Upper lobe of right lung (tissue), 1 donor: ENCODE results near the gene ABO. TPM values are rescaled to one million over a fixed set of nuclear protein-coding genes. Genes with fewer than 3 reads are reported as not detected.

Experiments used
- ATAC-seq: fragments of 200-7000 bp; cut with Tn5 transposase; one replicate; pipeline ENCODE4 v1.9.1; 2020; ENCODE audit warnings: mild to moderate bottlenecking, moderate library complexity
- DNase-seq: peaks from one replicate; pipeline ENCODE4 v3.0.0-alpha.2; 2020
- H3K27ac ChIP-seq: fragments of 200-600 bp; one replicate; pipeline ENCODE4 v1.8.0; 2022
- H3K27me3 ChIP-seq: fragments of 200-600 bp; one replicate; pipeline ENCODE4 v1.8.0; 2022; ENCODE audit warnings: mild to moderate bottlenecking
- H3K36me3 ChIP-seq: fragments of 200-600 bp; one replicate; pipeline ENCODE4 v1.8.0; 2022
- H3K4me1 ChIP-seq: fragments of 200-600 bp; one replicate; pipeline ENCODE4 v1.8.0; 2022
- H3K4me3 ChIP-seq: fragments of 200-600 bp; one replicate; pipeline ENCODE4 v1.8.0; 2022; ENCODE audit warnings: mild to moderate bottlenecking
- H3K9me3 ChIP-seq: fragments of 200-600 bp; one replicate; pipeline ENCODE4 v1.8.0; 2022
- intact Hi-C: fragments of 100-400 bp; cut with DNase I; formaldehyde crosslinking; loops from one replicate; pipeline ENCODE4 v1.11.0; 2022
- total RNA-seq: library from RNA; stranded (reverse); fragmentation: NEBNext Ultra II Directional; extraction: Animal tissue kit (Norgen Biotek cat#: 25700); gene quantifications from one replicate; pipeline ENCODE4 v1.2.1, GENCODE V29; 2021
- TF ChIP-seq, protein P1 (sequence below): fragments of 200-600 bp; IDR thresholded peaks from one replicate; pipeline ENCODE4 v1.8.0; 2022; ENCODE audit warnings: antibody characterized with exemption
- donor health status: DM: no; HTN: yes; CAD: no; lungs with severe emphysema.

ABO gene
- total RNA-seq, 1 donor from 2014 or later, result 16.8 TPM

DNA sequence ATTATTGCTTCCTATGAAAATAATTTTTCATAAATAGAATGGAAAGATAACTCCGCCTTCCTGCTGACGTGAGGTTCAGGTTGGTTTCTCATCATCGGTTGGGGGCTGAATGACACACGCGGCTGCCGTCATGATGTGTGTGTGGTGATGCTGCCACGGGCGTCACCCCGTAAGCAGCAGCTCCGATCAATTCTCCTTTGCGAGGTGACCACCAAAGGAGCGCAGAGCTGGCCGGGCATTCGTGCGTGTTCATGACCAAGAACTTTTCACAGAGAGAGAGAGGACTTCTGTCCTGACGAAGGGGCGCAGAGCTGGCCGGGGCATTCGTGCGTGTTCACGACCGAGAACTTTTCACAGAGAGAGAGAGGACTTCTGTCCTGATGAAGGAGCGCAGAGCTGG is 30.7 kb upstream of the ABO start:
- Histone ChIP-seq H3K4me1 (no peaks in the 10 kb centered on the region), H3K27me3 (no peaks in the 10 kb centered on the region), H3K4me3 (no peak overlapping the region), H3K36me3 (no peaks in the 10 kb centered on the region), H3K27ac (no peak overlapping the region), H3K9me3 (no peaks in the 10 kb centered on the region)
- DNase-seq (no peak), ATAC-seq (no peak)
- TF ChIP-seq, protein P1, sequence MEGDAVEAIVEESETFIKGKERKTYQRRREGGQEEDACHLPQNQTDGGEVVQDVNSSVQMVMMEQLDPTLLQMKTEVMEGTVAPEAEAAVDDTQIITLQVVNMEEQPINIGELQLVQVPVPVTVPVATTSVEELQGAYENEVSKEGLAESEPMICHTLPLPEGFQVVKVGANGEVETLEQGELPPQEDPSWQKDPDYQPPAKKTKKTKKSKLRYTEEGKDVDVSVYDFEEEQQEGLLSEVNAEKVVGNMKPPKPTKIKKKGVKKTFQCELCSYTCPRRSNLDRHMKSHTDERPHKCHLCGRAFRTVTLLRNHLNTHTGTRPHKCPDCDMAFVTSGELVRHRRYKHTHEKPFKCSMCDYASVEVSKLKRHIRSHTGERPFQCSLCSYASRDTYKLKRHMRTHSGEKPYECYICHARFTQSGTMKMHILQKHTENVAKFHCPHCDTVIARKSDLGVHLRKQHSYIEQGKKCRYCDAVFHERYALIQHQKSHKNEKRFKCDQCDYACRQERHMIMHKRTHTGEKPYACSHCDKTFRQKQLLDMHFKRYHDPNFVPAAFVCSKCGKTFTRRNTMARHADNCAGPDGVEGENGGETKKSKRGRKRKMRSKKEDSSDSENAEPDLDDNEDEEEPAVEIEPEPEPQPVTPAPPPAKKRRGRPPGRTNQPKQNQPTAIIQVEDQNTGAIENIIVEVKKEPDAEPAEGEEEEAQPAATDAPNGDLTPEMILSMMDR, result no peak
- intact Hi-C loops, result no loop called here

DNA sequence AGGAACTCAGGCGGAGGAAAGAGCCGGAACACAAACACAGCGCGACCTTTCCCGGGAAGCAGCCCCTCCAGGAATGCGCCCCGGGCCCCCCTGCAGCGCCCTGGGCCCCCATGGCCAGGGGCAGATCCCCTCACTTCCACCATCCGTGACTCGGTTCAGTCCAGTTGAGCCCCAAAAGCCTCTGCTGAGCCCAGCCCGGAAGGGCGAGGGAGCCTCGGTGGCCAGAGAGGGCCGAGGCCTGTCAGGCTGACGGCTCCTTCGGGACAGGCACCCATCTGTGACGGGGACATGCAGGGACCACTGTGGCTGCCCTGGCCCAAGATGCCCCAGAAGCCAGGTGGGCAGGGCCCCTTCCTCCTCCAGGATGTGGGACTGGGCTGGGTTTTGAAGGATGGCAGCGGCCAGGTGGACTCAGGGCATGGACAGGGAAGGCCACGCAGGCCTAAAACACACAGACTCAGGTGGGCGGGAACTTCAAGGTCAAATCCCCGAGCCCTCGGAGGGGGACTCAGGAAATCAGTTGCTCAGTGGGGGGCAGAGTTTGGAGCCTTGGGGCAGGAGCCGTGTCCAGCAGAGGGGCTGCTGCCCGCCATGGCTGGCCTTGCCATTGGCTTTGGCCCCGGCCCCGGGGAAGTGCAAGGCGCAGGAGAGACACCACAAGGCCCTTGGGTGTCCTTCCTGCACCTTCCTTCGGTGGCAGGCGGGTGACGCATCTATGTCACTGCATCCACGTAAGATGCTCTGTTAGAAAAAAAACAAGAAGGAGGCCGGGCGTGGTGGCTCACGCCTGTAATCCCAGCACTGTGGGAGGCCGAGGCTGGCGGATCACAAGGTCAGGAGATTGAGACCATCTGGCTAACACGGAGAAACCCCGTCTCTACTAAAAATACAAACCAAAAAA is 29.7 kb upstream of the ABO start:
- H3K36me3 ChIP-seq, result no peaks in the 10 kb centered on the region
- H3K27ac ChIP-seq, result no peak overlapping the region
- intact Hi-C loops, result no loop called here
- ATAC-seq (no peak), DNase-seq (no peak)
- no peaks in the 10 kb centered on the region for H3K27me3 ChIP-seq
- H3K4me1 ChIP-seq, result no peaks in the 10 kb centered on the region
- no peak overlapping the region for H3K4me3 ChIP-seq
- TF ChIP-seq, protein P1, result no peak
- H3K9me3 ChIP-seq, result no peaks in the 10 kb centered on the region

DNA sequence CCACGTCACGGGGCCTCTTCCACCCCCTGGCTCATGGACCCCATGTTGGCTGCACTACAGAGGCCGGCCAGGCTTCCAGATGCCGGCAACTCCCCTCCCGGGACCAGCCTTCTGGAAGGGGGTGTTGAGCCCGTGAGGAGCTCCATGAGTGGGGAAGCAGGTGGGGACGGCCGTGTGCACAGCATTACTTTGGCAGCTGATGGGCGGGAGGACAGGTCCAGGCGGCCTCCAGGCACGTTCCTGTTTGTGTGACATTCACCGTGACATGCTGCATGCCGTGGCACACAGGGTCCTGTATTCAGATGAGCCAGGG is 29.1 kb upstream of the ABO start:
- Histone ChIP-seq H3K4me3 (no peak overlapping the region), H3K36me3 (no peaks in the 10 kb centered on the region), H3K4me1 (no peaks in the 10 kb centered on the region), H3K27me3 (no peaks in the 10 kb centered on the region), H3K27ac (no peak overlapping the region), H3K9me3 (no peaks in the 10 kb centered on the region)
- no peak for DNase-seq
- intact Hi-C loops, result no loop called here
- TF ChIP-seq, protein P1, result no peak
- no peak for ATAC-seq

DNA sequence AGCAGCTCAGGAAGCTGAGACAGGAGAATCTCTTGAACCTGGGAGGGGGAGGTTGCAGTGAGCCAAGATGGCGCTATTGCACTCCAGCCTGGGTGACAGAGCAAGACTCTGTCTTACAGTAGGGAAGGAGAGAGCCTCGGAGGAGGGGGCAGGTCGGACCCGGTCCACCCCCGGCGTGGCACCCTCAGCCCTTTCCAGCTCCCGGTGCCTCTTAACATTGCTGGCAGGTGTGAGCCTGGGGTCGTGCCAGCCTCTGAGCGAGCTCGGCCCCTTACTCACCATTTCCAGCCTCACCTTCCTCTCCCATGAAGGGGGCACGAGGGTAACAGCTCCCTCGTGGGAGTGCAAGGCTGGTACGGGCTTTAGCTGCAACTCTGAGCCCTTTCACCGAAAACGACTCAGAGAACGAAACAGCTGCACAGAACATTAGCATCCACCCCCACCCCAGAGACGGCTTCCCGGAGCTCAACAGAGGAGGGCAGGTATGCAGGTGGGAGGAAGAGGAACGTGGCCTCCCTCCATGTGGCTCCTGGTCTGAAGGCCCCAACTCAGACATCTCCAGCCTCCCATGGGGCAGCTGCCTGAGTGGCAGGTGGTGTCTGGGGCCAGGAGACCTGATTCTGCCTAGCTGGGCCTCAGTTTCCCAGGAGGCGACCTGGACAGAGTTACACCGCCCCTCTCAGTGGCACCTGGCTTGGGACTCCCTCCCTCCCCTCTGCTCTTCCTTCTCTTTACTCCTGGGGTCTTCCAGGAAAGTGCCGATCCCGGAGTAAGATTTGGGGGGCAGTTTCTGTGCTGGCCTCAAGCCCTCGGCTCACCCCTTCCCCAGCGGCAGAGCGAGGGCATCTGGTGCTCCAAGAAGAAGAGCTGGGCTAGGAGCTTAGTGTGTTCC is 28.5 kb upstream of the ABO start:
- H3K4me3 ChIP-seq, result no peak overlapping the region

More for the DNA sequence above, 28.5 kb upstream of the ABO start:
- Histone ChIP-seq H3K27me3 (no peaks in the 10 kb centered on the region), H3K9me3 (no peaks in the 10 kb centered on the region), H3K27ac (no peak overlapping the region), H3K4me1 (no peaks in the 10 kb centered on the region), H3K36me3 (no peaks in the 10 kb centered on the region)
- no peak for ATAC-seq
- no peak for DNase-seq
- intact Hi-C loops, result no loop called here
- TF ChIP-seq, protein P1, result no peak
